ENCODE measurements around the gene TRPV2.
A peak's percentile ranks its signal among the peaks of the same experiment; 100 is the strongest.

Gene TRPV2

DNA sequence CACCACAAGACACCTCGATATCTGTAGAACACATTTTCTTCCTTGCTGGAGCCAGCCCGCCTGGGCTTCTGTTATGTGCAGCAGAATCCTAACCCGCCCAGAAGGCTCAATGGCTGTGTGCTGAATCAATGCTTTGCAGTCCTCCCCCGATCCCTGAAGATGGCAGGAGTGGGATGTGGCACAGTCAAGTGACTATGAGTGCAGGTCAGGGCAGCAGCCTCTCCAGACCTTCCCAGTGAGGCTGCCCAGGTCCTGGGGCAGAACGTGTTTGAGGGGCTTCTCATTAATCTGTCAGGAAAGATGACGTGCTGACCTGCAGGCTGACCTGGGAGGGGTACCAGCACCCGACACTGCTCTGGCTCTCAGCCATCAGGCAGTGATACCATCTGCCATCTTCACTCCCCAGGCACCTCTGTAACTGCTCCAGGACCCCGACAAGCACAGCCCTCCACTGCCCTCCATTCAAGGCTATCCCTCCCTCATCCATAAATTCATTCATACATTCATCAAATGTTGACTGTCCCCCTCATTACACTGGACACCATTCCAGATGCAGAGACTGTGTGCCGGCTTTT, 41.5 kb downstream of the TRPV2 start:
- DNase-seq (ENCODE audit: low spot score): no peak

DNA sequence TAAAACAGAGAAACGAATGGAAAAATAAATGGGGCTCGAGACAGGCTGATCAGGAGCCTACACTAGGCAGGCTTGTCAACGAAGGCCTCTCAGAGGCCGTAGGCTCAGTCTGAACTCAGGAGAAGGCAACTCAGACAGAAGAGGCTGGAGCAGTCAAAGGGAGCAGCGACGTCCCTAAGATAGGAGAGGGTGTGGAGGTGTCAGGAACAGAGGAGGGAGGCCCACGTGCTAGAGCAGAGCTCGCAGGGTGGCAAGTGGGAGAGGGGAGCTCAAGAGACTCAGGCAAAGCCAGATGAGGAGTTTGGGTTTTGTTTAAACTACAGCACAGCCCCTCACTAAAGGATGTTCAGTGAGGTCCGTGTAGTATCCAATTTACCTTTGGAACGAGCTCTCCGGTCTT, 43.9 kb downstream of the TRPV2 start:
- no peaks in the 10 kb centered on the region for H3K27me3 ChIP-seq (ENCODE audit: control insufficient read depth in 3 of 3, insufficient read depth in 3 of 3, low read depth in 1 of 3, low read length in 3 of 3)
- H2BK15ac ChIP-seq (ENCODE audit: low read length): no peak overlapping the region
- no peak overlapping the region for H3K18ac ChIP-seq (ENCODE audit: low read length)
- WGBS, 2 donors (ENCODE audit: extremely low coverage in 2 of 2, insufficient read length in 2 of 2, insufficient replicate concordance in 1 of 2): no CpG with 5 or more reads among the region's 11 CpGs
- H2BK120ac ChIP-seq (ENCODE audit: low read depth, low read length): no peak overlapping the region
- H3K27ac ChIP-seq (replicated peaks; ENCODE audit: low read length): no peak overlapping the region
- H3K23ac ChIP-seq (ENCODE audit: low read depth, low read length, poor library complexity): no peak overlapping the region
- peaks cover 0 to 12% of the 10 kb centered on the region in 2 donors for H3K4me1 ChIP-seq (ENCODE audit: control insufficient read depth in 2 of 2, insufficient read depth in 1 of 2, low read depth in 1 of 2, low read length in 2 of 2)
- H3K4ac ChIP-seq (ENCODE audit: low read length): no peak overlapping the region
- no peak overlapping the region for H2AK5ac ChIP-seq (ENCODE audit: low read depth, low read length)
- no peak overlapping the region for H2BK12ac ChIP-seq (ENCODE audit: low read length)
- no peak overlapping the region for H4K91ac ChIP-seq (ENCODE audit: low read depth, low read length, poor library complexity)
- peaks cover 0 to 2% of the 10 kb centered on the region in 2 donors for H3K9me3 ChIP-seq (replicated peaks in 1 of 2; ENCODE audit: control insufficient read depth in 2 of 2, insufficient read depth in 1 of 2, low read depth in 1 of 2, low read length in 2 of 2)
- H3K36me3 ChIP-seq (replicated peaks in 1 of 2; ENCODE audit: control insufficient read depth in 2 of 2, insufficient read depth in 2 of 2, low read length in 2 of 2): peaks cover 13 to 24% of the 10 kb centered on the region in 2 donors
- H2AFZ ChIP-seq (ENCODE audit: low read length): no peak overlapping the region
- no peak overlapping the region for H2BK5ac ChIP-seq (ENCODE audit: low read length)
- no peak overlapping the region for H3K14ac ChIP-seq (ENCODE audit: low read length)
- peaks cover 2% of the 10 kb centered on the region for H3K79me1 ChIP-seq (ENCODE audit: low read depth, low read length)
- DNase-seq (ENCODE audit: low spot score): no peak
- H3K4me3 ChIP-seq (ENCODE audit: low read length in 2 of 2): no peak overlapping the region
- no peak overlapping the region for H3K4me2 ChIP-seq (ENCODE audit: insufficient read depth, low read length, poor library complexity, severe bottlenecking)
- no peak overlapping the region for H3K9ac ChIP-seq (ENCODE audit: low read depth, low read length, poor library complexity)
- H4K8ac ChIP-seq (ENCODE audit: low read depth, low read length): no peak overlapping the region

More for the DNA sequence above, 41.5 kb downstream of the TRPV2 start:
- Histone ChIP-seq H2BK15ac (ENCODE audit: low read length) (no peak overlapping the region), H3K36me3 (replicated peaks in 1 of 2; ENCODE audit: control insufficient read depth in 2 of 2, insufficient read depth in 2 of 2, low read length in 2 of 2) (peaks cover 5 to 18% of the 10 kb centered on the region in 2 donors), H3K4me3 (ENCODE audit: low read length in 2 of 2) (no peak overlapping the region), H3K27ac (replicated peaks; ENCODE audit: low read length) (no peak overlapping the region), H3K4me2 (ENCODE audit: insufficient read depth, low read length, poor library complexity, severe bottlenecking) (no peak overlapping the region), H2BK5ac (ENCODE audit: low read length) (no peak overlapping the region), H3K4ac (ENCODE audit: low read length) (no peak overlapping the region), H3K9ac (ENCODE audit: low read depth, low read length, poor library complexity) (no peak overlapping the region), H3K23ac (ENCODE audit: low read depth, low read length, poor library complexity) (no peak overlapping the region), H3K9me3 (replicated peaks in 1 of 2; ENCODE audit: control insufficient read depth in 2 of 2, insufficient read depth in 1 of 2, low read depth in 1 of 2, low read length in 2 of 2) (peaks cover 0 to 2% of the 10 kb centered on the region in 2 donors), H3K14ac (ENCODE audit: low read length) (no peak overlapping the region), H2BK120ac (ENCODE audit: low read depth, low read length) (no peak overlapping the region), H2BK12ac (ENCODE audit: low read length) (no peak overlapping the region), H3K79me1 (ENCODE audit: low read depth, low read length) (peaks cover 2% of the 10 kb centered on the region), H4K8ac (ENCODE audit: low read depth, low read length) (no peak overlapping the region), H3K4me1 (ENCODE audit: control insufficient read depth in 2 of 2, insufficient read depth in 1 of 2, low read depth in 1 of 2, low read length in 2 of 2) (peaks cover 2 to 11% of the 10 kb centered on the region in 2 donors), H3K18ac (ENCODE audit: low read length) (no peak overlapping the region), H4K91ac (ENCODE audit: low read depth, low read length, poor library complexity) (no peak overlapping the region), H2AK5ac (ENCODE audit: low read depth, low read length) (no peak overlapping the region), H3K27me3 (ENCODE audit: control insufficient read depth in 3 of 3, insufficient read depth in 3 of 3, low read depth in 1 of 3, low read length in 3 of 3) (no peaks in the 10 kb centered on the region), H2AFZ (ENCODE audit: low read length) (no peak overlapping the region)
- no CpG with 5 or more reads among the region's 9 CpGs for WGBS, 2 donors (ENCODE audit: extremely low coverage in 2 of 2, insufficient read length in 2 of 2, insufficient replicate concordance in 1 of 2)

DNA sequence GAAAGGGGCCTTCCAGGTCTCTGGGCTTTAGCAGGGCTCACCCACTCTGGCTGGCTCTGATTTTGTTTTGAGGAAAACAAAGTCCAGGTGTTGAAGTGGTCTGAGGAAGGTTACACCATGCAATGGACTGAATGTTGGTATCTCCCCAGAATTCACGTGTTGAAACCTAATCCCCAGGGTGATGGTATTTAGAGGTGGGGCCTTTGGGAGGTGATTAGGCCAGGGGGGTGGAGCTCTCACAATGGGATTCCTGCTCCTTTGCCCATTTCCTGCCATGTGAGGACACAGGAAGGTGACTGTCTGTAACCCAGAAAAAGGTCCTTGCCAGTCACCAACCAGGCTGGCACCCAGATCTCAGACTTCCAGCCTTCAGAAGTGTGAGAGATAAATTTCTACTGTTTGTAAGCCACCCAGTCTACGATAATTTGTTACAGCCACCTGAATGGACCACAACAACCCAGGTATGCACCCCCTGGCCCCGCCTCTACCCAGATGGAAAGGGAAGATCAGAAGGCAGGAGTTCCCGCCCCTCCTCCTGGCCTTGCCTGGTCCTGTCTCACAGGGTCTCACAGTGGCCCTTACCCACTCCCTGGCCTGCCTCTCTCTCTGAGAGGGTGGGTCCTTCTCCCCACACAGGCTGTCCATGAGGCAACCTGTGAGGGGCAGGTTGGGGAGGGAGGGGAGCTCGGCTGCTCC, 44.6 kb downstream of the TRPV2 start:
- Histone ChIP-seq H4K91ac (ENCODE audit: low read depth, low read length, poor library complexity) (no peak overlapping the region), H3K4ac (ENCODE audit: low read length) (no peak overlapping the region), H2BK12ac (ENCODE audit: low read length) (no peak overlapping the region), H3K9ac (ENCODE audit: low read depth, low read length, poor library complexity) (peak overlapping the region; percentile 9), H3K27me3 (ENCODE audit: control insufficient read depth in 3 of 3, insufficient read depth in 3 of 3, low read depth in 1 of 3, low read length in 3 of 3) (no peaks in the 10 kb centered on the region), H2AK5ac (ENCODE audit: low read depth, low read length) (no peak overlapping the region), H2AFZ (ENCODE audit: low read length) (no peak overlapping the region), H2BK120ac (ENCODE audit: low read depth, low read length) (no peak overlapping the region), H4K8ac (ENCODE audit: low read depth, low read length) (peak overlapping the region; percentile 52), H2BK15ac (ENCODE audit: low read length) (no peak overlapping the region), H3K4me2 (ENCODE audit: insufficient read depth, low read length, poor library complexity, severe bottlenecking) (no peak overlapping the region), H3K18ac (ENCODE audit: low read length) (peak overlapping the region; percentile 20), H3K9me3 (replicated peaks in 1 of 2; ENCODE audit: control insufficient read depth in 2 of 2, insufficient read depth in 1 of 2, low read depth in 1 of 2, low read length in 2 of 2) (peaks cover 0 to 2% of the 10 kb centered on the region in 2 donors), H3K14ac (ENCODE audit: low read length) (no peak overlapping the region), H3K36me3 (replicated peaks in 1 of 2; ENCODE audit: control insufficient read depth in 2 of 2, insufficient read depth in 2 of 2, low read length in 2 of 2) (peaks cover 14 to 24% of the 10 kb centered on the region in 2 donors), H3K4me1 (ENCODE audit: control insufficient read depth in 2 of 2, insufficient read depth in 1 of 2, low read depth in 1 of 2, low read length in 2 of 2) (peaks cover 0 to 12% of the 10 kb centered on the region in 2 donors), H2BK5ac (ENCODE audit: low read length) (no peak overlapping the region), H3K79me1 (ENCODE audit: low read depth, low read length) (peaks cover 2% of the 10 kb centered on the region), H3K23ac (ENCODE audit: low read depth, low read length, poor library complexity) (no peak overlapping the region), H3K4me3 (ENCODE audit: low read length in 2 of 2) (no peak overlapping the region), H3K27ac (replicated peaks; ENCODE audit: low read length) (no peak overlapping the region)
- WGBS, 2 donors (ENCODE audit: extremely low coverage in 2 of 2, insufficient read length in 2 of 2, insufficient replicate concordance in 1 of 2): no CpG with 5 or more reads among the region's 5 CpGs
- DNase-seq (ENCODE audit: low spot score): no peak

DNA sequence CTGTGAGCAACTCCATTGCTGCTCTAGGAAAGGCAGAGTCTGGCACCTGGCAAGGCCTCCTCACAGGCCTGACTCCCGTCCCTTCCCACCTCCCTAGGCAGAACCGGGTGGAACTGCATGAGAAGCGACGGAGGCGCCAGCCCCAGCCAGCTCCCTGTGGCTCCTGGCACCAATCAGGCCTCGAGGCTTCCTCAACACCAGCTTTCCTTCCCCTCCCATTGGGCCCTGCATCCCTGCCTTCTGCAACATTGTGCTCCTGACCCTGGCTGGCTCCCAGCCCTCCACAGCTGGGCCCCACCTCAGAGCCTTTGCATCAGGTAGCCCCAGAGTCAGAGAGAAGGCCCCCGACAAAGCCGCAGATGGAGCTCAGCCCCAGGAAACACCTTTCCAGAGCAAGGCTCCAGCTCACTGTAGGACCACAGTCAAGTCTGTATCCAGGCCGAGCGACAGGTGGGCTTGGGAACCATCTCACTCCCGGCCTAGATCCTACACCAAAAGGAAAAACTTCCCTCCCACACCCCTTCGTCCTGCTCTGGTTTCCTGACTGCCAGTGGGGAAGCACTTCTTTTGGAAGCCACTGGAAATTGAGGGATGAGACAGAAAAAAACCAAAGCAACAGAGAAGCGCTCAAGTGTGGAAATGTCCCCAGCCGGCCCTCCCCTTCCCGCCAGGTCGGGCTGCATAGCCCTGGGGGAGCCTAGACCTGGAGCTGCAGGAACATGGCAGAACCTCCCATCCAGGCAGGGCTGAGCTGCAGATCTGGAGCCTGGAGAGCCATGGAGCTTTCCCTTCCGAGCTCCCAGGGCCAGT, 45.6 kb downstream of the TRPV2 start:
- H2BK12ac ChIP-seq (ENCODE audit: low read length): no peak overlapping the region
- H2BK120ac ChIP-seq (ENCODE audit: low read depth, low read length): no peak overlapping the region
- H3K23ac ChIP-seq (ENCODE audit: low read depth, low read length, poor library complexity): no peak overlapping the region
- WGBS, 2 donors (ENCODE audit: extremely low coverage in 2 of 2, insufficient read length in 2 of 2, insufficient replicate concordance in 1 of 2): no CpG with 5 or more reads among the region's 17 CpGs
- H3K4me3 ChIP-seq (ENCODE audit: low read length in 2 of 2): no peak overlapping the region
- no peak overlapping the region for H3K9ac ChIP-seq (ENCODE audit: low read depth, low read length, poor library complexity)
- H3K9me3 ChIP-seq (replicated peaks in 1 of 2; ENCODE audit: control insufficient read depth in 2 of 2, insufficient read depth in 1 of 2, low read depth in 1 of 2, low read length in 2 of 2): peaks cover 0 to 2% of the 10 kb centered on the region in 2 donors
- peaks cover 14 to 24% of the 10 kb centered on the region in 2 donors for H3K36me3 ChIP-seq (replicated peaks in 1 of 2; ENCODE audit: control insufficient read depth in 2 of 2, insufficient read depth in 2 of 2, low read length in 2 of 2)
- H2AK5ac ChIP-seq (ENCODE audit: low read depth, low read length): no peak overlapping the region
- H3K27me3 ChIP-seq (ENCODE audit: control insufficient read depth in 3 of 3, insufficient read depth in 3 of 3, low read depth in 1 of 3, low read length in 3 of 3): no peaks in the 10 kb centered on the region
- no peak overlapping the region for H4K8ac ChIP-seq (ENCODE audit: low read depth, low read length)
- no peak overlapping the region for H3K4me2 ChIP-seq (ENCODE audit: insufficient read depth, low read length, poor library complexity, severe bottlenecking)
- H2BK15ac ChIP-seq (ENCODE audit: low read length): no peak overlapping the region
- H3K79me1 ChIP-seq (ENCODE audit: low read depth, low read length): peaks cover 2% of the 10 kb centered on the region
- no peak overlapping the region for H2BK5ac ChIP-seq (ENCODE audit: low read length)
- no peak overlapping the region for H3K14ac ChIP-seq (ENCODE audit: low read length)
- no peak overlapping the region for H4K91ac ChIP-seq (ENCODE audit: low read depth, low read length, poor library complexity)
- no peak overlapping the region for H3K4ac ChIP-seq (ENCODE audit: low read length)
- no peak overlapping the region for H3K27ac ChIP-seq (replicated peaks; ENCODE audit: low read length)
- no peak overlapping the region for H2AFZ ChIP-seq (ENCODE audit: low read length)
- peaks cover 0 to 14% of the 10 kb centered on the region in 2 donors for H3K4me1 ChIP-seq (ENCODE audit: control insufficient read depth in 2 of 2, insufficient read depth in 1 of 2, low read depth in 1 of 2, low read length in 2 of 2)
- no peak for DNase-seq (ENCODE audit: low spot score)
- no peak overlapping the region for H3K18ac ChIP-seq (ENCODE audit: low read length)
